ENCODE results near the gene PARD6B. TPM values are rescaled to one million over a fixed set of nuclear protein-coding genes. Genes with fewer than 3 reads are reported as not detected.
"Not testable (repeated sequence)": the region's sequence is repeated elsewhere in the genome, so short reads cannot be mapped to it uniquely, and the experiment has no call there.

The PARD6B gene
- total and polyA plus RNA-seq, 2 donors (not counting 1 experiment from before 2014, with no cell fraction given), result 0.91 to 6.0 TPM

- peak overlapping the region; percentile 73 for H3K4me3 Mint-ChIP-seq
- H3K9ac ChIP-seq (ENCODE audit: low read length); H3K27me3 ChIP-seq (replicated peaks in 1 of 4; ENCODE audit: control extremely low read depth in 1 of 4, control insufficient read depth in 3 of 4, insufficient read depth in 4 of 4, low read length in 3 of 4); H3K9me3 ChIP-seq (ENCODE audit: control extremely low read depth in 1 of 3, control insufficient read depth in 2 of 3, insufficient read depth in 1 of 3, low read length in 2 of 3); ATAC-seq (ENCODE audit: low read depth); H3K4me3 ChIP-seq (ENCODE audit: control extremely low read depth in 1 of 5, extremely low read depth in 1 of 5, insufficient read depth in 1 of 5, low read depth in 2 of 5, low read length in 4 of 5); H3K27me3 Mint-ChIP-seq; H3K9me3 Mint-ChIP-seq (ENCODE audit: insufficient read depth); H3K4me2 ChIP-seq (replicated peaks; ENCODE audit: low read depth, low read length, poor library complexity, severe bottlenecking); H3K36me3 ChIP-seq (replicated peaks in 1 of 2; ENCODE audit: control extremely low read depth in 1 of 2, control insufficient read depth in 1 of 2, extremely low read depth in 1 of 2, insufficient read depth in 2 of 2, low read length in 1 of 2); H2AFZ ChIP-seq (ENCODE audit: insufficient read depth, low read depth, low read length, poor library complexity, severe bottlenecking); H3K27ac ChIP-seq (ENCODE audit: low read length in 2 of 2); H4K20me1 ChIP-seq (ENCODE audit: control insufficient read depth, insufficient read depth, low read length, poor library complexity, severe bottlenecking): not testable (repeated sequence)
- ChIA-PET CTCF (interaction anchor here (0.6 to 11.8 kb wide), 30 partner anchors 8 to 514 kb away, joined by 3 to 390 read pairs (median 4); partner anchors contain the start of genes ADNP, DPM1 and MOCS3), POLR2A (interaction anchor here (0.6 to 6.0 kb wide), 7 partner anchors 23 to 678 kb away, joined by 3 to 123 read pairs (median 5); partner anchors contain the start of gene ADNP)
- H3K4me1 Mint-ChIP-seq, result peaks cover 30% of the 10 kb centered on the region
- peak; percentile 67 for DNase-seq
- peak; percentile 67 for TF ChIP-seq CTCF (IDR thresholded peaks at IDR 0.05)
- WGBS (ENCODE audit: insufficient coverage), result no CpG with 5 or more reads among the region's 13 CpGs
- intact Hi-C loops (cut with micrococcal nuclease), result loop anchor here (1.0 to 5.0 kb wide), 6 partner anchors 25 to 609 kb away; partner anchors contain the start of genes ADNP, DPM1, MOCS3 and PARD6B
- Histone ChIP-seq H3K79me2 (ENCODE audit: control insufficient read depth, insufficient read depth, low read length) (peaks cover 37% of the 10 kb centered on the region), H3K4me1 (ENCODE audit: control insufficient read depth in 2 of 2, insufficient read depth in 2 of 2, low read length in 2 of 2) (peaks cover 26 to 42% of the 10 kb centered on the region in 2 donors)
- H3K27ac Mint-ChIP-seq, result peak overlapping the region; percentile 85
These were observed 62.2 kb downstream of the PARD6B start for GRCh38 chr20:50793575-50794016.

- no peaks in the 10 kb centered on the region for H3K9me3 Mint-ChIP-seq (ENCODE audit: insufficient read depth)
- H3K27ac Mint-ChIP-seq, result peak overlapping the region; percentile 84
- WGBS (ENCODE audit: insufficient coverage), result 0% methylated on average over 23 of the region's 35 CpGs
- H3K79me2 ChIP-seq (ENCODE audit: control insufficient read depth, insufficient read depth, low read length), result peaks cover 45% of the 10 kb centered on the region
- H3K9ac ChIP-seq (ENCODE audit: low read length), result peak overlapping the region; percentile 66
- peaks cover 33 to 49% of the 10 kb centered on the region in 2 donors for H3K4me1 ChIP-seq (ENCODE audit: control insufficient read depth in 2 of 2, insufficient read depth in 2 of 2, low read length in 2 of 2)
- peak overlapping the region; percentile 13 to 98 (median 46) for H3K4me3 ChIP-seq (ENCODE audit: control extremely low read depth in 1 of 5, extremely low read depth in 1 of 5, insufficient read depth in 1 of 5, low read depth in 2 of 5, low read length in 4 of 5)
- H3K9me3 ChIP-seq (ENCODE audit: control extremely low read depth in 1 of 3, control insufficient read depth in 2 of 3, insufficient read depth in 1 of 3, low read length in 2 of 3), result no peaks in the 10 kb centered on the region
- peak overlapping the region; percentile 55 to 66 for H3K27ac ChIP-seq (ENCODE audit: low read length in 2 of 2)
- H3K4me2 ChIP-seq (replicated peaks; ENCODE audit: low read depth, low read length, poor library complexity, severe bottlenecking), result peak overlapping the region; percentile 96
- POLR2A ChIA-PET, result interaction anchor here (0.7 to 6.0 kb wide), 11 partner anchors 17 to 164 kb away, joined by 3 to 123 read pairs (median 4); partner anchors contain the start of genes ADNP, DPM1 and MOCS3
- no peaks in the 10 kb centered on the region for H4K20me1 ChIP-seq (ENCODE audit: control insufficient read depth, insufficient read depth, low read length, poor library complexity, severe bottlenecking)
- H3K4me1 Mint-ChIP-seq, result peaks cover 37% of the 10 kb centered on the region
- DNase-seq (no peak), ATAC-seq (ENCODE audit: low read depth) (no peak)
- H3K36me3 ChIP-seq (replicated peaks in 1 of 2; ENCODE audit: control extremely low read depth in 1 of 2, control insufficient read depth in 1 of 2, extremely low read depth in 1 of 2, insufficient read depth in 2 of 2, low read length in 1 of 2), result peaks cover 0 to 5% of the 10 kb centered on the region in 2 experiments
- peak overlapping the region; percentile 84 for H3K4me3 Mint-ChIP-seq
- CTCF ChIA-PET, result interaction anchor here (0.7 to 11.8 kb wide), 50 partner anchors 10 to 610 kb away, joined by 3 to 390 read pairs (median 4); partner anchors contain the start of genes ADNP, DPM1, MOCS3 and PARD6B
- no peaks in the 10 kb centered on the region for H3K27me3 Mint-ChIP-seq
- H2AFZ ChIP-seq (ENCODE audit: insufficient read depth, low read depth, low read length, poor library complexity, severe bottlenecking), result peak overlapping the region; percentile 88
- no peaks in the 10 kb centered on the region for H3K27me3 ChIP-seq (replicated peaks in 1 of 4; ENCODE audit: control extremely low read depth in 1 of 4, control insufficient read depth in 3 of 4, insufficient read depth in 4 of 4, low read length in 3 of 4)
- intact Hi-C loops (cut with micrococcal nuclease), result loop anchor here (1.0 to 5.0 kb wide), 6 partner anchors 24 to 608 kb away; partner anchors contain the start of genes ADNP, DPM1, MOCS3 and PARD6B
- TF ChIP-seq CTCF (IDR thresholded peaks at IDR 0.05), result no peak
- TF ChIP-seq EZH2 (IDR thresholded peaks at IDR 0.05; ENCODE audit: borderline replicate concordance, insufficient read depth, low read depth, low read length, poor library complexity, severe bottlenecking), result no peak
These were observed 62.9 kb downstream of the PARD6B start for GRCh38 chr20:50794181-50794845.
